ENCODE results near the gene RBM28. TPM values are rescaled to one million over a fixed set of nuclear protein-coding genes. Genes with fewer than 3 reads are reported as not detected.

The RBM28 gene
- total and polyA plus RNA-seq, 2 of the 8 experiments (the other 6 are each of a cell fraction or from before 2014, with no cell fraction given): 12.8 to 65.3 TPM

DNA sequence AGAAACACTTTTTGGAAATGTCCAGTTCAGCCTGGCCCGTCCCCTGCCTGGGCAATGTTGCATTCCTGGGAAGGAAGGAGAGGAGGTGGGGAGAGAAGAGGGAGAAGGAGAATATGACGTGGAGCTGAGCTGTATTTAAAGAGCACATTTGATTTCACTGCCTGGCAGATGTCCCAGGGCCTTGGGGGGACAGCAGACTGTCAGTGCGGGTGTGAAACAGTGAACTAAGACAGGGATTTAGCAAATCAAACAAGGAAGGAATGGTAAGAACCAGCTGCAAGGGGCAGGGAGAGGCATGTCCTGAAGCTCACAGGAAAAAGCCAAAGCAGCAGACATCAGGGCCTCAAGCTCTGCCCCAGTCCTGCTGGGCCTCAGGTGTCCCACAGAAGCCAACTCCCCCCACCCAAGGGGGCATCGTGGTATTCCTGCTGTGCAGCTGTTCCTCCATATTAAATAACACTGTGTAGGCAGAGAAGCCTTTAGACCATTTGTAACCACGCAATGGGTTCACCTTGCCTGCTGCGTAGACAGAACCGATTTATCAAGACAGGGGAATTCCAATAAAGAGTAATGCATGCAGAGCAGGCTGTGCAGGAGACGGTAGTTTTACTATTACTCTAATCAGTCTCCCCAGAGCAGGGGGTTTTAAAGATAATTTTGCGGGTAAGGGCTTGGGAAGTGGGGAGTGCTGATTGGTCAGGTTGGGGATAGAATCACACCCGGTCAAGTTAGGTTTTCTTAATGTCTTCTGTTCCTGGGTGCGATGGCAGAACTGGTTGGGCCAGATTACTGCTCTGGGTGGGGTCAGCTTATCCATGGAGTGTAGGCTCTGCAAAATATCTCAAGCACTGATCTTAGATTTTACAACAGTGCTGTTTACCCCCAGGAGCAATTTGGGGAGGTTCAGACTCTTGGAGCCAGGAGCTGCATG lies 84.3 kb downstream of the RBM28 start (continued):
- TF ChIP-seq, protein P1, sequence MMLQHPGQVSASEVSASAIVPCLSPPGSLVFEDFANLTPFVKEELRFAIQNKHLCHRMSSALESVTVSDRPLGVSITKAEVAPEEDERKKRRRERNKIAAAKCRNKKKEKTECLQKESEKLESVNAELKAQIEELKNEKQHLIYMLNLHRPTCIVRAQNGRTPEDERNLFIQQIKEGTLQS (IDR thresholded peaks at IDR 0.05; ENCODE audit: insufficient read depth, low read depth, low read length): no peak
